Measurements from ENCODE around the gene MIP.
"Not testable (repeated sequence)": the region's sequence is repeated elsewhere in the genome, so short reads cannot be mapped to it uniquely, and the experiment has no call there.

MIP gene

GRCh38 chr12:56468216-56469006, 14.0 kb upstream of the MIP start, which contains the start of gene SPRYD4:
Gene SPRYD4, plus strand, starts transcription at chr12:56468578. Its CDS starts 14 bp downstream, at chr12:56468592.
- peak; percentile 43 for DNase-seq (ENCODE audit: low read depth)

DNA sequence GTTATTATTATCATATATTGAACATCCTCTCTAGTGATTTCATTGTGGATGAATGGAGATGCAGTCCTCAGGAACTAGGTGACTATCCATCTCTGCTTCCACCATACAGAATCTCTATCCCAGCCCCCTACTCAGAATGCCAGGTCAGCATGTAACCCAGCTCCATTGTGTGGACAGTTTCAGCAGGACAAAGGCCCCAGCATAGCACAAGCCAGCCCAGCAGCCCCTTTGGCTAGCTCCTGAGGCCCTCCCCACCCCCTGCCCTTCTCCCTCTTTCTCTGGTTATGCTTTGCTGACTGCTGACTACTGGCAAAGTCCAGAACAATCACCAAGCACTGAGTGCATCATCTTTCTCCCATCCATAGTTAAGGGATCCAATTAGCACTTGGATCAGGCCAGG, 8.1 kb upstream of the MIP start:
- DNase-seq (ENCODE audit: low read depth) = no peak

DNA sequence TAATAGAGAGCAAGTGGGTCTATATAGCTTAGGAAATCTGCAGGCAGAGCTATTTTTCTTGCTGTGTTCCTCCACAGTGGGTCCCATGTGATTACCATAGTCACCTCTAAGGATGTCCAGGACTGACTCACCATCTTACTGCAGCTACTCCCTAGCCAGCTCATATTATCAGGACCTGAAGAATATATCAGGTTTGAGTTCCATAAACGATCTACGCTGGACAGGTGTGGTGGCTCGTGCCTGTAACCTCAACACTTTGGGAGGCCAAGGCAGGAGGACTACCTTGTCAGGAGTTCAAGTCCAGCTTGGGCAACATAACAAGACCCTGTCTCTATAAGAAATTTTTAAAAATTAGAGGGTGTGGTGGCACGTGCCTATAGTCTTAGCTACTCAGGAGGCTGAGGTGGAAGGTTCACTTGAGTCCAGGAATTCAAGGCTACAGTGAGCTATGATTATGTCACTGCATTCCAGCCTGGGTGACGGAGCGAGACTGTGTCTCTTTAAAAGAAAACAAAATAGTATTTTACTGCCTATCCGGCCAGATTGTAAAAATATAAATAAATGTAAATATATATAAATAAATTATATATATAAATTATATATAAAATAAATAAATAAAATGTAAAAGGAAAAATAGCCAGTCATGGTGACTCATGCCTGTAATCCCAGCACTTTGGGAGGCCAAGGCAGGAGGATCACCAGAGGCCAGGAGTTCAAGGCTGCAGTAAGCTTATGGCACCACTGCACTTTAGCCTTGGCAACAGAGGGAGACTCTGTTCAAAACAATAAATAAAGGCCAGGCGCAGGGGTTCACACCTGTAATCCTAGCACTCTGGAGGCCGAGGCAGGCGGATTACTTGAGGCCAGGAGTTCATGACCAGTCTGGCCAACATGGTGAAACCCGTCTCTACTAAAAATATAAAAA, 7.0 kb upstream of the MIP start:
- DNase-seq (ENCODE audit: low read depth) = no peak

DNA sequence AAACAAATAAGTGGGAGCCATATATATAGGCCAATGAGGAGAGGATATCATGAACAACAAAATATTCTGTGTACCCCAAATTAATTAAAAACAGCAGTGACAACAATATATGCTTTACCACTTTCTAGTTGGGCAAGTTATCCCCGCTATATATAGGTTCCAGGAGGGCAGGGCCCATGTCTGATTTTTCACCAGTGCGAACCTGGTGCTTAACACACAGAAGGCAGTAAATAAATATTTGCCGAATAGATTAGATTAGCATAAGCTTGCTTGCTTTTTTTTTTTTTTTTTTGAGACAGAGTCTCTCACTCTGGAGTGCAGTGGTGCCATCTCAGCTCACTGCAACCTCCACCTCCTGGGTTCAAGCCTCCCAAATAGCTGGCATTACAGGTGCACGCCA, 3.4 kb upstream of the MIP start:
- no peak for DNase-seq (ENCODE audit: low read depth)

DNA sequence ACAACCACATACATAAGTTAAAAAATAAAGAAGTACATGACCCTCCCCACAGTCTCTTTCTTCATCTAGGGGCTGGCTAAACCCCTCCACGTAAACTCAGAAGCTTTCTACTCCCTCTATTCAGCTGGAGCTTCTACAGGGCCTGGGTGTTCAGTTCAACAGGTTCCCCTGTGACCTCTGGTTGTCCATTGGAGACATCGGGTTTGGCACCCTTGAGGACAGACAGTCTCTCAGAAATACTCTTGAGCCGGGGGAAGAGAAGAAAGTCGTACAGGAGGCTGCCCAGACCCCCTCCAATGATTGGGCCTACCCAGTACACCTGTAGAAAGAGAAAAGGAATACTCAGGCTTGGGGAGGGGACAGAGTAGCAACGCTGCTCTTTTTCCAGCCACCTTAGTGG, 3.3 kb downstream of the MIP start:
- no peak for DNase-seq (ENCODE audit: low read depth)

- DNase-seq (ENCODE audit: low read depth) = no peak
These were observed 4.2 kb downstream of the MIP start for GRCh38 chr12:56450241-56450640.

- no peak for DNase-seq (ENCODE audit: low read depth)
These were observed 4.9 kb downstream of the MIP start for GRCh38 chr12:56449622-56449984.

GRCh38 chr12:56448860-56449621, 5.4 kb downstream of the MIP start, which contains the start of gene TIMELESS:
Gene TIMELESS, minus strand, starts transcription at chr12:56449426. Its CDS starts 15,256 bp downstream, at chr12:56434170.
- peak; percentile 45 for DNase-seq (ENCODE audit: low read depth)

DNA sequence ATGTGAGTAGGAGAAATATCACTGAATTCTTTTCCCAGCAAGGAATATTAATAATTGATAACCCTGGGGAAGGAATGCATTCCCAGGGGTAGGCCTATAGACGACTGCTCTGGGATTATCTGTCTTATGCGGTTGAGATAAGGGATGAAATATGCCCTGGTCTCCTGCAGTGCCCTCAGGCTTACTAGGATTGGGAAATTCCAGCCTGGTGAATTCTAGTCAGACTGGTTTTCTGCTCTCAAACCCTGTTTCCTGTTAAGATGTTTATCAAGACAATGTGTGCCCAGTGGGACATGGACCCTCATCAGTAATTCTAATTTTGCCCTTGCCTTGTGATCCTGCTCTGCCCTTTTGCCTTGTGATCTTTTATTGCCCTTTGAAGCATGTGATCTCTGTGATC, 11.2 kb downstream of the MIP start:
- DNase-seq (ENCODE audit: low read depth) = not testable (repeated sequence)

DNA sequence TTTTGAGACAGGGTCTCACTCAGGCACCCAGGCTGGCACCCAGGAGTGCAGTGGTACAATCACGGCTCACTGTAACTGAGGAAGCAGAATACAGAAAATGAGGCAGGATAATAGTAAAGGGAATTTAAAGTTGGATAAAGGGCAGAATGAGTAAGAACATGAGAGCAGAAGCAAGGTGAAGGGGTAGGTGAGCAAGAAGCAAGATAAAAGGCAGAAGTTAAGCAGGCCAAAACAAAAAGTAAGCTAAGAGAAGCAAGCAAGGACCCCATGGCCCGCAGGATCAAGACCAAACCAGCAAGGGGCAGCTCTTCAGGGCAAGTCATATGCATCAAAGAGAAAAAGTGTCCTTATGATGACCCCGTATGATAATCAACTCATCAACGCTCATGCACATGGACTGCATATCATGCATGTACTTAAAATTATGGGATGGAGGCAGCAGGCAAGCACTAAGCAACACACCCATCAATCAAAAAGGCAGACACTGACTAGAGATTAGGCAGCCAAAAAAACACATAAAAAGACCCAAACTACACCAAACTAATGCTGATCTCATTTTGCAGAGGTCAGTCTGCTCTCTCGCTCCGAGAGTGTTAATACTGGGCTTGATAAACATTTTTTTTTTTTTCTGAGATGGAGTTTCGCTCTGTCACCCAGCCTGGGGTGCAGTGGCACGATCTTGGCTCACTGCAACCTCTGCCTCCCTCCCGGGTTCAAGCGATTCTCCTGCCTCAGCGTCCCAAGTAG, 16.9 kb downstream of the MIP start:
- no peak for DNase-seq (ENCODE audit: low read depth)

DNA sequence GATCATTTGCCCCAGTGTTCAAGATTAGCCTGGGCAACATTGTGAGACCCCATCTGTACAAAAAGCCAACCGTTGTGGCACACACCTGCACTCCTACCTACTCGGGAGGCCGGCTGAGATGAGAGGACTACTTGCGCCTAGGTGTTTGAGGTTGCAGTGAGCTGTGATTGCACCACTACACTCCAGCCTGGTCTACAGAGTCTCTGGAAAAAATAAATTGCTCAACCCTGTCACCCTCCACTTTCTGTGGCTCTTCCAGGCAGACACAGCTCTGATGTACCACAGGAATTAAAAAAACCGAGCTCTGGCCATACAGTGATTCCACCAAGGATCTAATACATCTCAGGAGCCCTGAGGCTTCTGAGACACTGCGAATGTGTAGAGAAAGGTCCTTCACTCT, 19.6 kb downstream of the MIP start:
- DNase-seq (ENCODE audit: low read depth) = no peak

DNA sequence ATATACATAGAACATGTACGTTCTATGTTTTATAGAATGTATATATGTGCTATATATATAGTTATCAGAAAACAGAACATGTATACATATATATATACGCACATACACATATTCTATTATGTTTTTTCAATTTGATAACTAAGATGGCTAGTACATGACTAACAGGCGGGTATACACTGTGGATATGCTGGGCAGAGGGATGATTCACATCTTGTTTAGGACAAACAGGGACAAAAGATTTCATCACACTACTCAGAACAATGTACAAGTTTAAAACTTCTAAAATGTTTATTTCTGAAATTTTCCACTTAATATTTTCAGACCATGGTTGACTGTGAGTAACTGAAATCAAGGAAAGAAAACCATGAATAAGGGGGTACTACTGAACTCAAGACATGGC, 22.6 kb downstream of the MIP start:
- DNase-seq (ENCODE audit: low read depth) = no peak

DNA sequence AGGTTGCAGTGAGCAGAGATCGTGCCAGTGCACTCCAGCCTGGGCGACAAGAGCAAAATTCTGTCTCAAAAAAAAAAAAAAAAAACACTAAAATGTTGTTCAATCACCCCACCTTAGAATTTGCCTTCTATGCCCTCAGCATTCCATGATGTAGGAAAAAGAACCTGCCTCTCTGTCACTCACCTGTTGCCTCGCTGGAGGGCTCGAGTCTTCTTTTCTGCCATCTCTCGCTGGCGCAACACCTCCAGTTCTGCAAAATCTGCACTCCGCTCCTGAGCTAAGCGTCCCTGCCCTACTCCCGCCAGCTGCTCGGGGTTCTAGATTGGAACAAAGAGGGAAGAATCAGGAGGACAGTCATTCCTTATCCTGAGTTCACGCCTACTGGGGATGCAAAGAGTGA, 23.2 kb downstream of the MIP start:
- no peak for DNase-seq (ENCODE audit: low read depth)

DNA sequence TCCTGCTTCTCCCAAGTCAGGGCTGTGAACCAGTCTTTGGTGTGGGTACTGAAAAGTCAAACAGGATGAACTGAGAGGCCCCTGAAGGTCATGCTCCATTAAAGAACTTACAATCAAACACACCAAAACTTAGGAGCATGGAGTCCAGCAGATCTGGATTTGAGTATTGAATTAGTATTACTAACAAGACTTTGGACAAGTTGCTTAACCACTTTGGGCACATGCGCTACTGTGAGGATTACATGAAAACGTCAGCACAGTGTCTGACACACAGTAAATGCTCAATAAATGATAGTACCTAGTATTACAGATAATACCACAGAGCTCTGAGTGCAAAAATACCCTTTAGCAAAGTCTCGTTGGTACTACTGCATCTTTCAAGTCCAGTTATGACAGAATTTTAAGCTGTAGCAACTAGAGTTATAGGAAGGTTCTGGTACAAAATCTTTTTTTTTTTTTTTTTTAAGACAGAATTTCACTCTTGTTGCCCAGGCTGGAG, 28.5 kb downstream of the MIP start:
- no peak for DNase-seq (ENCODE audit: low read depth)

DNA sequence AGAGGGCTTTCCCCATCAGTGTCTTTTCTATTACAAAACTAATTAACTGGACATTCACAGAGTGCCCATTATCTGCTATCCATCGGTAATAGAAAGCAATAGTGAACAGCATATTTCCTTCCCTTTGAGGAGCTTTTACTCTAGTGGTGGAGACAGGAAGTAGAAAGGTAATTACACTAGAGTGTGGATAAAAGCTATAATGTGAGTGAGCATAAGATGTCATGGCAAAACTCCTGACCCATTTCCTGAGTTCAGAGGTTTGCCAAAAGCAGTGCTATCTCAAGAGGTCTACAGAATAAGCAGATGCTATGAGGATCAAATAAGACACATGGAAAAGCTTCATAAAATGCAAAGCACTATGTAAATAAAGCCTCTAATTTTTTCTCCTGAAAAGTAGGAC, 29.3 kb downstream of the MIP start:
- no peak for DNase-seq (ENCODE audit: low read depth)

DNA sequence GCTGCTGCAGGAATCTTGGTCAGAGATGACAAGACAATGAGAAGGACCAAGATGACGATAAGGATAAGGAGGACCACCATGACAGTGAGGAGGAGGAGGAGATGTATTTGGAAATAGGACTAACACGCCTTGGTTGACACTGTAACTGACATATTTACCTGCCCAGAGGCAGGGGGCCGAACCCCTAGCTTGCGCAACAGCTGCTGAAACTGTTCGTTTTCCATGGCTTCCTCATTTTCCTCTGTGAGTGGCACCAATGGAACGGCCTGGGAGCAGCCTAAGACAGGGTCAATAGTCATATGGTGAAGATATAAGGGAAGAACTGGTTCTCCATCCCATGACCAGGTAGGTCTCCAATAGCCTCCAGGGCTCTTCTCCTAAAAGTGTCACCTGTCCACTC, 34.0 kb downstream of the MIP start:
- DNase-seq (ENCODE audit: low read depth) = no peak

DNA sequence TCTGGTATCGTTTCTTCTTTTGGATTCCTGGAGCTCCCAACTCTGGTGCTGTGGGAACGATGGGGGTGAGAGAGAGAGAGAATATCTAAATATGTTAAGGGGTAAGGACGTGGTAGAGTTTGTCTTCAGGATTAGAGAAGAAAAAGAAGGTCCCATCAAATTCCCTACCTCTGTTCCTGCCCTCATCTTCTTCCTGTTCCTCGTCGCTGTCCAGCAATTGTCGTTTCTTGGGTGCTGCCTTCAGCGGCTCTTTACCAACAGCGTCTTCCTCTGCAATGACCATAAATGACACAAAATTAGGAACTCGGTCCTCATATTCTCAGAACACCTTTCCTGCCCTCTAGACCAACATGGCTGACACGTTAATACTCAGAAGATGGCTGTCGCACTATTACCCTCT, 36.7 kb downstream of the MIP start:
- no peak for DNase-seq (ENCODE audit: low read depth)

- DNase-seq (ENCODE audit: low read depth) = no peak
These were observed 40.1 kb downstream of the MIP start for GRCh38 chr12:56414401-56414800.

- no peak for DNase-seq (ENCODE audit: low read depth)
These were observed 41.1 kb downstream of the MIP start for GRCh38 chr12:56413392-56413791.

GRCh38 chr12:56411781-56412639, 42.4 kb downstream of the MIP start:
- no peak for DNase-seq (ENCODE audit: low read depth)

Measured in GM04503 (cell line).